Esophagus muscularis mucosa (tissue), 4 donors: ENCODE data around the gene TBX2. TPM values are rescaled to one million over a fixed set of nuclear protein-coding genes. Genes with fewer than 3 reads are reported as not detected.

Experiments
- DNase-seq: peaks from one replicate; pipeline ENCODE4 v3.0.0-alpha.2; 2017; ENCODE audit errors: extremely low spot score
- H3K27ac ChIP-seq, 4 donors: fragments of 200-600 bp; sonication (generic); replicated peaks in 1 of 4; 1 replicate in 3 of 4; 2 replicates in 1 of 4; pipeline ENCODE4 v1.5.1; 2016 to 2019; ENCODE audit warnings: mild to moderate bottlenecking in 1 of 4
- H3K27me3 ChIP-seq, 4 donors: fragments of 200-600 bp; sonication (generic); one replicate each; pipeline versions ENCODE4 v1.5.1 to v1.6.0; 2016 to 2019
- H3K36me3 ChIP-seq, 4 donors: fragments of 200-600 bp; sonication (generic); one replicate each; pipeline ENCODE4 v1.5.1; 2016 to 2019
- H3K4me1 ChIP-seq, 4 donors: fragments of 200-600 bp; sonication (generic); one replicate each; pipeline ENCODE4 v1.5.1; 2016 to 2019
- H3K4me3 ChIP-seq, 4 donors: fragments of 200-600 bp; sonication (generic); 1 replicate in 2 of 4; 2 replicates in 2 of 4; pipeline ENCODE4 v1.5.1; 2016 to 2019; ENCODE audit warnings: mild to moderate bottlenecking in 4 of 4, moderate library complexity in 1 of 4
- H3K9me3 ChIP-seq, 4 donors: fragments of 200-600 bp; sonication (generic); 1 replicate in 3 of 4; 2 replicates in 1 of 4; pipeline ENCODE4 v1.5.1; 2016 to 2019
- EP300 ChIP-seq: sonication (generic); formaldehyde crosslinking; IDR thresholded peaks from one replicate; pipeline ENCODE4 v1.6.1; 2017; ENCODE audit warnings: antibody characterized with exemption
- POLR2A ChIP-seq: fragments of 450-650 bp; IDR thresholded peaks from one replicate; pipeline ENCODE4 v1.6.1; 2017; ENCODE audit warnings: antibody characterized with exemption, moderate library complexity, mild to moderate bottlenecking, low read depth
- POLR2AphosphoS5 ChIP-seq, 2 donors: sonication (generic); formaldehyde crosslinking; IDR thresholded peaks; one replicate each; pipeline ENCODE4 v1.6.1; 2017; ENCODE audit warnings: antibody characterized with exemption in 2 of 2
- WGBS: methylation state at CpG from one replicate; pipeline ENCODE4 v1.1.5; 2018; 5-methylcytosine and 5-hydroxymethylcytosine counted together
- intact Hi-C: fragments of 100-400 bp; cut with DNase I; formaldehyde crosslinking; loops from one replicate; pipeline ENCODE4 v1.15.1; 2023
- total RNA-seq, 4 donors: library from RNA; depleted of rRNA; stranded (reverse); fragments of >200 nt; gene quantifications; one replicate each; pipeline versions ENCODE4 v1.1.0 to v1.2.1, GENCODE V29; 2016
- TF ChIP-seq, protein P1 (sequence below), 3 experiments: fragments of 200-600 bp in 2 of 3; fragments of 450-650 bp in 1 of 3; sonication (generic) in 2 of 3; IDR thresholded peaks; one replicate each; pipeline ENCODE4 v1.5.1; 2017 to 2019; ENCODE audit warnings: antibody characterized with exemption in 3 of 3, mild to moderate bottlenecking in 2 of 3, moderate library complexity in 1 of 3

Gene TBX2
- total RNA-seq, 4 donors from 2014 or later, result 17.9 to 42.6 (median 31.3) TPM

DNA sequence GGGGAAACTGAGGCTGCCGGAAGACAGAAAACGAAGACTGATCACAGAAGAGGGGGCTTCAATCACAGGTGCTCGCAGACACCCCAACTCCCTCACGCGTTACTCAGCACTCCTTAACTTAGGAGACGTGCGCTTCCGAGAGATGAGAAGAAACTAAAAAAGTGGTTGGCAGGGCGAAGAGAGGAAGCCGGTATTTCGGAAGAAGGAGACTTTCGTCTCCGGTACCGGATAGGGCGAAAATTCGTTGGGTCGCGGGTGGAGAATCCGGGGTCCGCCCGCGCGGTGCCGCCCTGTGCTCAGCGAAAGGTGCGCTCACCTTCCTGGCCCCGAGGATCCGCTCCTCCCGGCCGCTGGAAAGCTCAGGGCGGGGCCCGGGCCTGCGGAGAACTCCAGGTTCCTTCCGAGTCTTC, 917 bp upstream of the TBX2 start:
- no peak for TF ChIP-seq EP300
- TF ChIP-seq, protein P1, sequence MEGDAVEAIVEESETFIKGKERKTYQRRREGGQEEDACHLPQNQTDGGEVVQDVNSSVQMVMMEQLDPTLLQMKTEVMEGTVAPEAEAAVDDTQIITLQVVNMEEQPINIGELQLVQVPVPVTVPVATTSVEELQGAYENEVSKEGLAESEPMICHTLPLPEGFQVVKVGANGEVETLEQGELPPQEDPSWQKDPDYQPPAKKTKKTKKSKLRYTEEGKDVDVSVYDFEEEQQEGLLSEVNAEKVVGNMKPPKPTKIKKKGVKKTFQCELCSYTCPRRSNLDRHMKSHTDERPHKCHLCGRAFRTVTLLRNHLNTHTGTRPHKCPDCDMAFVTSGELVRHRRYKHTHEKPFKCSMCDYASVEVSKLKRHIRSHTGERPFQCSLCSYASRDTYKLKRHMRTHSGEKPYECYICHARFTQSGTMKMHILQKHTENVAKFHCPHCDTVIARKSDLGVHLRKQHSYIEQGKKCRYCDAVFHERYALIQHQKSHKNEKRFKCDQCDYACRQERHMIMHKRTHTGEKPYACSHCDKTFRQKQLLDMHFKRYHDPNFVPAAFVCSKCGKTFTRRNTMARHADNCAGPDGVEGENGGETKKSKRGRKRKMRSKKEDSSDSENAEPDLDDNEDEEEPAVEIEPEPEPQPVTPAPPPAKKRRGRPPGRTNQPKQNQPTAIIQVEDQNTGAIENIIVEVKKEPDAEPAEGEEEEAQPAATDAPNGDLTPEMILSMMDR (IDR thresholded peaks at IDR 0.05), result no peak
- TF ChIP-seq POLR2A, result no peak
- TF ChIP-seq POLR2AphosphoS5 (IDR thresholded peaks at IDR 0.05), result no peak
- Histone ChIP-seq H3K4me3 (peak overlapping the region; percentile 66 to 78 (median 72)), H3K27ac (peak overlapping the region; percentile 88 to 96 (median 90)), H3K9me3 (no peaks in the 10 kb centered on the region), H3K36me3 (peaks cover 0 to 16% (median 8%) of the 10 kb centered on the region in 4 donors), H3K4me1 (peaks cover 40 to 90% (median 81%) of the 10 kb centered on the region in 4 donors), H3K27me3 (peaks cover 3 to 80% (median 32%) of the 10 kb centered on the region in 4 donors)
- WGBS, result 6% methylated on average over 25 of the region's 34 CpGs
- no peak for DNase-seq
- intact Hi-C loops, result loop anchor here (10.0 kb wide), 2 partner anchors 144 to 684 kb away; no protein-coding TSS in a partner anchor

DNA sequence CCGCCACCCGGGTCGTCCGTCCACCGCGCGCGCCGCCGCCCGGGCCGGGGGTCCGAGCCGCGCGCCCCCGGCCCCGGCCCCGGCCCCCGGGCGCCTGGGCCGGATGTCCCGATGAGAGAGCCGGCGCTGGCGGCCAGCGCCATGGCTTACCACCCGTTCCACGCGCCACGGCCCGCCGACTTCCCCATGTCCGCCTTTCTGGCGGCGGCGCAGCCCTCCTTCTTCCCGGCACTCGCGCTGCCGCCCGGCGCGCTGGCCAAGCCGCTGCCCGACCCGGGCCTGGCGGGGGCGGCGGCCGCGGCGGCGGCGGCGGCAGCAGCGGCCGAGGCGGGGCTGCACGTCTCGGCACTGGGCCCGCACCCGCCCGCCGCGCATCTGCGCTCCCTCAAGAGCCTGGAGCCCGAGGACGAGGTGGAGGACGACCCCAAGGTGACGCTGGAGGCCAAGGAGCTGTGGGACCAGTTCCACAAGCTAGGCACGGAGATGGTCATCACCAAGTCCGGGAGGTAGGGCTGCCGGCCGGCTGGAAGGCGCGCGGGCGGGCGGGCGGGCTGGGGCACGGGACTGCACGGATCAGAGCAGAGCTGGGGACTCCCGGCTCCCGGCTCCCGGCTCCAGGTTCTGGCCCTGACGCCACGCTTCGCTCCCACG, 548 bp downstream of the TBX2 start:
- Histone ChIP-seq H3K27ac (peak overlapping the region; percentile 88 to 96 (median 90)), H3K4me1 (peaks cover 54 to 93% (median 91%) of the 10 kb centered on the region in 4 donors), H3K4me3 (peak overlapping the region; percentile 66 to 78 (median 72)), H3K36me3 (peaks cover 1 to 28% (median 19%) of the 10 kb centered on the region in 4 donors), H3K9me3 (no peaks in the 10 kb centered on the region), H3K27me3 (peaks cover 5 to 95% (median 39%) of the 10 kb centered on the region in 4 donors)
- TF ChIP-seq, protein P1 (IDR thresholded peaks at IDR 0.05), result no peak
- TF ChIP-seq POLR2A (no peak), POLR2AphosphoS5 (IDR thresholded peaks at IDR 0.05) (no peak), EP300 (no peak)
- 0% methylated on average over 1 of the region's 90 CpGs for WGBS
- intact Hi-C loops, result no loop called here
- no peak for DNase-seq

DNA sequence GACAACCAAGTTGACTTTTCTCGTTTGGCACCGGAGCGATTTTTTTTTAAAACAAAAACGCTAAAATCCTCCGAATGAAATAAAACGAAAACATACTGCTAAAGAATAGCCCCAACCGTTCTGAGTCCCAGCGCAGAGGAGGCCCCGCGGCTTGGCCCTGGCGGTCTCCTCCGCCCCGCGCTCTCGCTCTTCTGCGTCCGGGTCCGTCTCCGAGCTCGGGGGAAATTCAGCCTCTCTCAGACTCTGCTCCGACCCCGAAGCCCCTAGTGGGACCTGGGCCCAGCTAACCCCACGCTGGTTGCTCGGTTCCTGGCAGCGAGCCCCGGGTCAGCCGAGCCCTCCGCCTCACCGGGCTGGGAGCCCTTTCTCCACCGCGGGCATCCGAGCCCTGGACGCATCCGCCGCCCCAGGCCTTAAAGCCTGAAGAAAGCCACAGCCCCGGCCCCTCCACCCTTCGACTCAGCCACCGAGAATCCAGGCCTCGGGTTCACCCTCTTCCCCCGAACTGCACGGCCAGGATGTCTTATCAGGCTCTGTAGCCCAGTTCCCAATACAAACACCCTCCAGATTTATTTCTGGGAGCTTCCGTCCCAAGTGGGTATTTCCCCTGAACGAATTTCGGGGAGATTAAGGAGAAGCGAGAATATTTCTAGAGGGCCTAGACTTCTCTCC, 1.2 kb downstream of the TBX2 start:
- Histone ChIP-seq H3K4me3 (peak overlapping the region; percentile 66 to 78 (median 72)), H3K27ac (peak overlapping the region; percentile 88 to 96 (median 90)), H3K4me1 (peaks cover 57 to 95% (median 94%) of the 10 kb centered on the region in 4 donors), H3K27me3 (peaks cover 5 to 95% (median 39%) of the 10 kb centered on the region in 4 donors), H3K9me3 (no peaks in the 10 kb centered on the region), H3K36me3 (peaks cover 8 to 35% (median 24%) of the 10 kb centered on the region in 4 donors)
- TF ChIP-seq, protein P1 (IDR thresholded peaks at IDR 0.05), result no peak
- no peak for TF ChIP-seq POLR2AphosphoS5 (IDR thresholded peaks at IDR 0.05)
- no peak for TF ChIP-seq POLR2A
- no peak for TF ChIP-seq EP300
- WGBS, result 37% methylated on average over 22 of the region's 45 CpGs
- DNase-seq, result no peak
- intact Hi-C loops, result no loop called here

DNA sequence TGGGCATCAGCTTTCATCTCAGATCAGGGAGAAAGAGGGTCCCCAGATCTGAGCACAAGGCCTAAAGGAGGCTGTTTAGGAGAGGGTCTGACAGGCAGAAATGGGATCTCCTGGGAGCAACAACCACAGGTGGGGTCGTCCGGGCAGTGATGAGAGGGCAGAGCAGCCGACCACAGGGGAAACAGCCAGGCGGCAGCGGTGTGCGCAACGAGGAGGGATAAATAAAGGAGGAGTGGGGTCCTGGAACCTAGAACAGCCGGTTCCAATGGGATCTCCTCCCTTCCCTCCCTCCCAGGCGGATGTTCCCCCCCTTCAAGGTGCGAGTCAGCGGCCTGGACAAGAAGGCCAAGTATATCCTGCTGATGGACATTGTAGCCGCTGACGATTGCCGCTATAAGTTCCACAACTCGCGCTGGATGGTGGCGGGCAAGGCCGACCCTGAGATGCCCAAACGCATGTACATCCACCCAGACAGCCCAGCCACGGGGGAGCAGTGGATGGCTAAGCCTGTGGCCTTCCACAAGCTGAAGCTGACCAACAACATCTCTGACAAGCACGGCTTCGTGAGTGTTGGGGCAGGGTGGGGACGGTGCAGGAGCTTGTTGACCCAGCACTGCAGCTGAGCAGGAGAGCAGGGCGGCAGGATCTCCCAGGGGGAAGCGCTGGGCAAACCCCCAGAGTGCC, 1.9 kb downstream of the TBX2 start:
- Histone ChIP-seq H3K27ac (peak overlapping the region; percentile 88 to 96 (median 90)), H3K4me1 (peaks cover 54 to 95% (median 92%) of the 10 kb centered on the region in 4 donors), H3K9me3 (no peaks in the 10 kb centered on the region), H3K36me3 (peaks cover 8 to 40% (median 27%) of the 10 kb centered on the region in 4 donors), H3K4me3 (peak overlapping the region; percentile 66 to 78 (median 72)), H3K27me3 (peaks cover 5 to 95% (median 33%) of the 10 kb centered on the region in 4 donors)
- 80% methylated on average over 16 of the region's 25 CpGs for WGBS
- no peak for DNase-seq
- TF ChIP-seq POLR2AphosphoS5 (IDR thresholded peaks at IDR 0.05), result no peak
- no peak for TF ChIP-seq EP300
- no peak for TF ChIP-seq POLR2A
- TF ChIP-seq, protein P1 (IDR thresholded peaks at IDR 0.05), result no peak
- intact Hi-C loops, result no loop called here
